ENCODE measurements around the gene GUK1. TPM values are rescaled to one million over a fixed set of nuclear protein-coding genes. Genes with fewer than 3 reads are reported as not detected.

The GUK1 gene
- total RNA-seq, 1 donor from 2014 or later = 87.7 TPM

DNA sequence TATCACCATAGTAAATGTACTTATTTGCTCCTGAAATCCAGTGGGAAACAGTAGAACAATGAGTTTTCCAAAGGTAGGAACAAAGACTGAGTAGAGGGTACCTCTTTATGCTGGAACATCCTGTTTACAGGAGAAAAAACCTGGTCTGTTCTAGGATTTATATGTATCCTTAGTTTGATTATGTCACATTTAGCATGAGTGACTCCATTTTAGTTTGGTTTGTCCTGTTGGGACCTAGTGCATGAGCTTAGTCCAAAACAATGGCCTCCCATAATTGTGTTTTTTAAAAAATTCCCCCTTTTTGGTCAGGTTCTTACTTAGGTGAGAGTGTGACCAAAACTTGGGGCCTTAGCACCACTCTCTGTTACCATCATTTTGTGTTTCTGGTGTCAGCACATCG, 27.5 kb upstream of the GUK1 start:
- peaks cover 6% of the 10 kb centered on the region for H3K9me3 ChIP-seq (ENCODE audit: low read depth)
- peaks cover 7% of the 10 kb centered on the region for H3K9me3 Mint-ChIP-seq
- no peaks in the 10 kb centered on the region for H3F3A ChIP-seq (ENCODE audit: low read depth)
- H3K4me2 ChIP-seq = no peak overlapping the region
- peaks cover 3% of the 10 kb centered on the region for H3K4me1 ChIP-seq
- H3K27me3 Mint-ChIP-seq (ENCODE audit: insufficient read depth, low read depth) = peaks cover 9% of the 10 kb centered on the region
- peaks cover 1% of the 10 kb centered on the region for H3K36me3 Mint-ChIP-seq
- H3K4me3 ChIP-seq = no peak overlapping the region
- TF ChIP-seq, protein P1, sequence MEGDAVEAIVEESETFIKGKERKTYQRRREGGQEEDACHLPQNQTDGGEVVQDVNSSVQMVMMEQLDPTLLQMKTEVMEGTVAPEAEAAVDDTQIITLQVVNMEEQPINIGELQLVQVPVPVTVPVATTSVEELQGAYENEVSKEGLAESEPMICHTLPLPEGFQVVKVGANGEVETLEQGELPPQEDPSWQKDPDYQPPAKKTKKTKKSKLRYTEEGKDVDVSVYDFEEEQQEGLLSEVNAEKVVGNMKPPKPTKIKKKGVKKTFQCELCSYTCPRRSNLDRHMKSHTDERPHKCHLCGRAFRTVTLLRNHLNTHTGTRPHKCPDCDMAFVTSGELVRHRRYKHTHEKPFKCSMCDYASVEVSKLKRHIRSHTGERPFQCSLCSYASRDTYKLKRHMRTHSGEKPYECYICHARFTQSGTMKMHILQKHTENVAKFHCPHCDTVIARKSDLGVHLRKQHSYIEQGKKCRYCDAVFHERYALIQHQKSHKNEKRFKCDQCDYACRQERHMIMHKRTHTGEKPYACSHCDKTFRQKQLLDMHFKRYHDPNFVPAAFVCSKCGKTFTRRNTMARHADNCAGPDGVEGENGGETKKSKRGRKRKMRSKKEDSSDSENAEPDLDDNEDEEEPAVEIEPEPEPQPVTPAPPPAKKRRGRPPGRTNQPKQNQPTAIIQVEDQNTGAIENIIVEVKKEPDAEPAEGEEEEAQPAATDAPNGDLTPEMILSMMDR (IDR thresholded peaks at IDR 0.05) = no peak
- TF ChIP-seq EZH2 (IDR thresholded peaks at IDR 0.05) (no peak), EZH2phosphoT487 (IDR thresholded peaks at IDR 0.05) (no peak)
- no peaks in the 10 kb centered on the region for H4K20me1 ChIP-seq (ENCODE audit: low read depth)
- H3K79me2 ChIP-seq (ENCODE audit: low read depth) = peaks cover 14% of the 10 kb centered on the region
- DNase-seq (ENCODE audit: low spot score) = no peak
- H3K4me1 Mint-ChIP-seq = peaks cover 14% of the 10 kb centered on the region
- no peaks in the 10 kb centered on the region for H3K36me3 ChIP-seq
- no peak overlapping the region for H2AFZ ChIP-seq (replicated peaks)
- H3K27ac Mint-ChIP-seq = no peak overlapping the region
- H3K4me3 Mint-ChIP-seq = no peak overlapping the region
- H3K27ac ChIP-seq = no peak overlapping the region
- H3K27me3 ChIP-seq = peaks cover 8% of the 10 kb centered on the region
- no peak overlapping the region for H3K9ac ChIP-seq

DNA sequence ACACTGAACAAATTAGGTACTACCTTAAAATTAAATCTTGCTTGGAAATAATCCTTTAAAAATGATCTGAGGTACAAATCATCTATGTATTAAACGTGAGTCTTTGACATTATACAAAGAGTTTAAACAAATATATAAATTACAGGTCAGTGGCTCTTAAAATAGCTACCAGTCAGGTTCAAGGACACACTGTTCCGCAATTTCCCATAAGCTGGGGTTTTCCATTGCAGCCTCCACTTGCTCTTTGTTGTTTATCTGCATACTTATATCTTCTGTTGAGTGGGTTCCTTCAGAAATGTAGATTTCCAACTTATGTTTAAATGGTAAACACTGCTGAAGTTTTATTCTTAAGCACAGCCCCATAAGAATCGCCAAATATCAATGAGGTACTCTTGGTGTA, 25.3 kb upstream of the GUK1 start:
- H3K9ac ChIP-seq = no peak overlapping the region
- H3K27me3 Mint-ChIP-seq (ENCODE audit: insufficient read depth, low read depth) = peaks cover 4% of the 10 kb centered on the region
- H3K9me3 Mint-ChIP-seq = peaks cover 22% of the 10 kb centered on the region
- H3K4me1 ChIP-seq = no peaks in the 10 kb centered on the region
- no peaks in the 10 kb centered on the region for H3K36me3 ChIP-seq
- TF ChIP-seq EZH2 (IDR thresholded peaks at IDR 0.05) = no peak
- TF ChIP-seq, protein P1 (IDR thresholded peaks at IDR 0.05) = no peak
- no peak for TF ChIP-seq EZH2phosphoT487 (IDR thresholded peaks at IDR 0.05)
- peaks cover 5% of the 10 kb centered on the region for H3K27me3 ChIP-seq
- no peak overlapping the region for H3K27ac Mint-ChIP-seq
- no peaks in the 10 kb centered on the region for H3F3A ChIP-seq (ENCODE audit: low read depth)
- no peak overlapping the region for H3K4me2 ChIP-seq
- peaks cover 5% of the 10 kb centered on the region for H3K4me1 Mint-ChIP-seq
- H2AFZ ChIP-seq (replicated peaks) = no peak overlapping the region
- H3K36me3 Mint-ChIP-seq = peaks cover 4% of the 10 kb centered on the region
- H4K20me1 ChIP-seq (ENCODE audit: low read depth) = no peaks in the 10 kb centered on the region
- H3K27ac ChIP-seq = no peak overlapping the region
- no peaks in the 10 kb centered on the region for H3K79me2 ChIP-seq (ENCODE audit: low read depth)
- H3K9me3 ChIP-seq (ENCODE audit: low read depth) = peaks cover 20% of the 10 kb centered on the region
- H3K4me3 ChIP-seq = no peak overlapping the region
- H3K4me3 Mint-ChIP-seq = no peak overlapping the region
- DNase-seq (ENCODE audit: low spot score) = no peak

DNA sequence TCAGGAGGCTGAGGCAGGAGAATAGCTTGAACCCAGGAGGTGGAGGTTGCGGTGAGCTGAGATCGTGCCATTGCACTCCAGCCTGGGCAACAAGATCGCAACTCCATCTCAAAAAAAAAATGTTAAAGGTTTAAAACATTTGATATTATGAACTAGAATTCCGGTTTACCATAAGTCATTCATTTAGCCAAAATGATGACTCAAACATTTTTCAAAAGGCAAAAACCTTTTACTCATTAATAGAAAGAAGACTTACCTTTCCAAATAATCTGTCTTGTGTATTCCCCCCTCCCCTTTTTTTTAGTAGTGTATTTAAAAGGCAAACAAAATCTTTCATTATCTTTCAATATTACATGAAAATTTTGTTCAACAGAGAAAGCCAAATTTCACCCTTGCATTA, 22.7 kb upstream of the GUK1 start:
- no peak overlapping the region for H3K4me3 ChIP-seq
- no peak overlapping the region for H2AFZ ChIP-seq (replicated peaks)
- no peak overlapping the region for H3K4me2 ChIP-seq
- Mint-ChIP-seq H3K4me1 (no peaks in the 10 kb centered on the region), H3K27ac (no peak overlapping the region), H3K27me3 (ENCODE audit: insufficient read depth, low read depth) (no peaks in the 10 kb centered on the region), H3K9me3 (peaks cover 25% of the 10 kb centered on the region), H3K4me3 (no peak overlapping the region), H3K36me3 (peaks cover 4% of the 10 kb centered on the region)
- H3K79me2 ChIP-seq (ENCODE audit: low read depth) = no peaks in the 10 kb centered on the region
- H4K20me1 ChIP-seq (ENCODE audit: low read depth) = no peaks in the 10 kb centered on the region
- peaks cover 20% of the 10 kb centered on the region for H3K9me3 ChIP-seq (ENCODE audit: low read depth)
- H3K27ac ChIP-seq = no peak overlapping the region
- H3K4me1 ChIP-seq = no peaks in the 10 kb centered on the region
- H3K9ac ChIP-seq = no peak overlapping the region
- no peaks in the 10 kb centered on the region for H3K36me3 ChIP-seq
- no peak for DNase-seq (ENCODE audit: low spot score)
- TF ChIP-seq EZH2phosphoT487 (IDR thresholded peaks at IDR 0.05) (no peak), EZH2 (IDR thresholded peaks at IDR 0.05) (no peak)
- TF ChIP-seq, protein P1 (IDR thresholded peaks at IDR 0.05) = no peak
- H3K27me3 ChIP-seq = peaks cover 8% of the 10 kb centered on the region
- H3F3A ChIP-seq (ENCODE audit: low read depth) = no peaks in the 10 kb centered on the region
